Coronary artery (tissue), 2 donors: ENCODE results near the gene USP53.

Experiments used
- DNase-seq: peaks from one replicate; pipeline ENCODE4 v3.0.0-alpha.2; 2017; ENCODE audit warnings: low spot score
- H3K27ac ChIP-seq, 2 donors: fragments of 200-600 bp; sonication (generic); one replicate each; pipeline ENCODE4 v1.5.1; 2016 to 2019
- H3K4me3 ChIP-seq: fragments of 200-600 bp; sonication (generic); 2 replicates; pipeline ENCODE4 v1.5.1; 2016; ENCODE audit warnings: mild to moderate bottlenecking, moderate library complexity
- TF ChIP-seq, protein P1 (sequence below): fragments of 200-600 bp; sonication (generic); IDR thresholded peaks from one replicate; pipeline ENCODE4 v1.5.1; 2019; ENCODE audit warnings: antibody characterized with exemption

USP53 gene

DNA sequence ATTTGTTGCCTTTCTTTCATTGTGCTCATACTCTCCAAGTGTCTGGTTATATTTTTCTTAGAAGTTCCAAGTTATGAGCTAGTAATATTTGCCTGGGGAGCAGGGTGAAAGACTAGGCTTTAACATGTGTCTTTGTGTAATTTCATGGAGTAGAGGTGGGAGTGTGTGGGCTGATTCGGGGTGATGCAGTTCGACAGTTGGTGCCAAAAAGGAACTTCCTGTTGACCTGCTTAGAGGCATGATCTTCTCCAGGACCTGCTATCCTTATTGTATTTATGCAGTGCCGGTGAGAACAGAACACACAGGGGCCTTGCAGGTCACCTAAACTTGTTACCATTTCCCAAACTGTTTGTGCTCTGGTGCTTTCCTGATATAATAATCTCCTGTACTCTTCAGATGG is 21.2 kb downstream of the USP53 start:
- TF ChIP-seq, protein P1, sequence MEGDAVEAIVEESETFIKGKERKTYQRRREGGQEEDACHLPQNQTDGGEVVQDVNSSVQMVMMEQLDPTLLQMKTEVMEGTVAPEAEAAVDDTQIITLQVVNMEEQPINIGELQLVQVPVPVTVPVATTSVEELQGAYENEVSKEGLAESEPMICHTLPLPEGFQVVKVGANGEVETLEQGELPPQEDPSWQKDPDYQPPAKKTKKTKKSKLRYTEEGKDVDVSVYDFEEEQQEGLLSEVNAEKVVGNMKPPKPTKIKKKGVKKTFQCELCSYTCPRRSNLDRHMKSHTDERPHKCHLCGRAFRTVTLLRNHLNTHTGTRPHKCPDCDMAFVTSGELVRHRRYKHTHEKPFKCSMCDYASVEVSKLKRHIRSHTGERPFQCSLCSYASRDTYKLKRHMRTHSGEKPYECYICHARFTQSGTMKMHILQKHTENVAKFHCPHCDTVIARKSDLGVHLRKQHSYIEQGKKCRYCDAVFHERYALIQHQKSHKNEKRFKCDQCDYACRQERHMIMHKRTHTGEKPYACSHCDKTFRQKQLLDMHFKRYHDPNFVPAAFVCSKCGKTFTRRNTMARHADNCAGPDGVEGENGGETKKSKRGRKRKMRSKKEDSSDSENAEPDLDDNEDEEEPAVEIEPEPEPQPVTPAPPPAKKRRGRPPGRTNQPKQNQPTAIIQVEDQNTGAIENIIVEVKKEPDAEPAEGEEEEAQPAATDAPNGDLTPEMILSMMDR = no peak
- H3K27ac ChIP-seq = no peak overlapping the region
- no peak for DNase-seq
- H3K4me3 ChIP-seq = no peak overlapping the region

DNA sequence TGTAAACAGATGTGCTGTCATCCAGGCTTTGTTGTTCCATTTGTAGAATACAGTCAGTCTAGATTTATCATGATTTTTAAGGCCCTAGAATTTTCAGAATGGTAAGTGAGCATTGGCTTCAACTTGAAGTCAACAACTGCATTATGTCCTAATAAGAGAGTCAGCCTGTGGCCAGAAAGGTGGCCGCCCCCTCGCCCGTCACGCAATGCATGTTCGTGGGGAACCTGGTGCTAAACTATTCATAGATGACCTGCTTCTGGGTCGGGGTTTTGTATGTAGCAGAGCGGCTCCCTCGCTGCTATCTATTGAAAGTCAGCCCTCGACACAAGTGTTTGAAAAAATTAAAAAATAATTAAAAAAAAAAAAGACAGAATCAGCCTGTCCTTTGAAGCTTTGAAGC is 24.7 kb downstream of the USP53 start:
- DNase-seq = no peak
- no peak overlapping the region for H3K27ac ChIP-seq
- no peak overlapping the region for H3K4me3 ChIP-seq
- TF ChIP-seq, protein P1 = no peak

DNA sequence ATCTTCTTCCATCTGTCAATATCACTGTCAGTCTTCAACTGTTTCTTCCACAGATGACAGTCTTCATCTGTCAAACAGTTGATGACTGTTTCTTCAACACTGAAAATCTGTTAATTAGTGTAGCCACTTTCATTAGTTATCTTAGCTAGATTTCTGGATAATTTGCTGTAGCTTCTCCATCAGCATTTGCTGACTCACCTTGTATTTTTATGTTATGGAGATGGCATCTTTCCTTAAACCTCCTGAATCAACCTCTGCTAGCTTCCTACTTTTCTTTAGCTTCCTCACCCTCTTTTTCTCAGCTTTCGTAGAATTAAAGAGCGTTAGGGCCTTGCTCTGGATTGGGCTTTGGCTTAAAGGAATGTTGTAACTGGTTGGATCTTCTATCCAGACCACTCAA is 25.1 kb downstream of the USP53 start:
- no peak for DNase-seq
- Histone ChIP-seq H3K4me3 (no peak overlapping the region), H3K27ac (no peak overlapping the region)
- TF ChIP-seq, protein P1 = no peak

DNA sequence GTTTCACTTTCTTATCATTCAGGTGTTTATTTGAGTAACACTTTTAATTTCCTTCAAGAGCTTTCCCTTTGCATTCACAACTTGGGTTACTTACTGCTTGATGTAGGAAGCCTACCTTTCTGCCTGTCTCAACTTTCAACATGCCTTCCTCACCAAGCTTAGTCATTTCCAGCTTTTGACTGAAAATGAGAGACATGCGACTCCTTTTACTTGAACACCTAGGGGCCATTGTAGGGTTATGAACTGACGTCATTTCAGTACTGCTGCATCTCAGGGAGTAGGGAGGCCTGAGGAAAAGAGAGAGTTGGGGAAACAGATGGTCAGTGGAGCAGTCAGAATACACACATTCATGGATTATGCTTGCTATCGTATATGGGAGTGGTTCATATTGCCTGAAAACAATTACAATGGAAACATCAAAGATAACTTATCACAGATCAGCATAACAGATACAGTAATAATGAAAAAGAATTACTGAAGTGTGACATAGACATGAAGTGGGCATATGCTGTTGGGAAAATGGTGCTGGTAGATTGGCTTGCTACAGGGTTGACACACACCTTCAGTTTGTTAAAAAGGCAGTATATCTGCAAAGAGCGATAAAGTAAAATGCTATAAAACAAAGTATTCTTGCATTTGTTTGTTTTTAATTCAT is 25.7 kb downstream of the USP53 start:
- Histone ChIP-seq H3K27ac (no peak overlapping the region), H3K4me3 (no peak overlapping the region)
- DNase-seq = no peak
- TF ChIP-seq, protein P1 = no peak

DNA sequence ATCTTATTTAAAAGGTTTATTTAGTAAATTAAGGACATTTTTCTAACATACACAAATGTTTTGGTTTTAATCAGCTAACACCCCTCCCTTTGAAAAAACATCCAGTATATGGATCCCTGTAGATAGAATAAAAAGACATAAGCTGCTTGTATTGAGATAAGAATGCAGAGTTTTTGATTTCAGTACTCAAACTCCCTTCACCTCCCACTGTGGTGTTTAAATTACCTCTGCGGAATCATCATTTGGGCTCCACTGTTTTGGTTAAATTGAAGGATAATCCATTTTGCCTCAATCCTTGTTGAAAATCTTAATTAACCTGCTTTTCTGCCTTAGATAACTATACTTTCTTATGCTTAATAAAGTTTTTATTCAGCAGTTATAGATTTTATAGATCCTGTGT is 27.6 kb downstream of the USP53 start:
- DNase-seq = no peak
- H3K4me3 ChIP-seq = no peak overlapping the region
- H3K27ac ChIP-seq = no peak overlapping the region
- TF ChIP-seq, protein P1 = no peak

DNA sequence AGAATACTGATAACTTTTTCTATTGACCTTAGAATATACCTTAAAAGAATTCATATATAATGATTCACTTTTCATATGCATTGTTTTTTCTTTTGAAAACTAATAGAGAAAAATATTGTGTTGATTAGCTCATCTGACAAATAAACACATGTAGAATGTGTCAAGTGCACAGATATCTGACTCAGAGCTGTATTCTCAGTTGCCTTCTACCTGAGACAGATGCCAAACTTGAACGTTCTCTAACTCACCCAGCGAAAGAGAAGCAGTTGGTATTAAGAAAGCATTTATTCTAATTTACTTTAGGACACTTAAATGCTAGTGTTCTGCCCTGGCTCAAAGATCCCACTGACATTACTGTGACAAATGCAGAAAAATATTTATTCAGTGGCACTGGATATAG is 28.1 kb downstream of the USP53 start:
- TF ChIP-seq, protein P1 = no peak
- DNase-seq = no peak
- H3K4me3 ChIP-seq = no peak overlapping the region
- H3K27ac ChIP-seq = no peak overlapping the region

DNA sequence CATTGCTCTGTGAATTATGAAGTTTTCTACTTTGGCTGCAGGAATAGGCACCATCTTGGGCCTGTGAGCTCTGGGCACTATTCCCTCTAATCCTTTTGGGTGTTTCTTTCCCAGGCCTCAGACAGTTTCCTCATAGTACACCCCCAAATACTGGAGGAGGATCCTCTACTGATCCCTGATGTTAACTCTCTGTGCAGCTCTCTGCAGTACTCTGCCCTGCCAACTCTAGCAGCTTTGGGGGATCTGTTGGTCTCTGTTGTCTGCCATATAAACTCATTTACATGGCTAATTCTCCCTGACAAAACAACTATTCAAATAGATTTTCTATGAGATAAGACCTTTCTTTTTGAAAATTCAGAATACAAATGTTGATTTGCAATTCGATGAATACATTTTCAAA is 29.9 kb downstream of the USP53 start:
- TF ChIP-seq, protein P1 = no peak
- Histone ChIP-seq H3K27ac (no peak overlapping the region), H3K4me3 (no peak overlapping the region)
- DNase-seq = no peak
